Gastrocnemius medialis (tissue), 4 donors: ENCODE results near the gene SKIC8.

Experiments used
- POLR2A ChIP-seq, 2 donors: fragments of 450-650 bp; IDR thresholded peaks; one replicate each; pipeline ENCODE4 v1.6.1; 2017; ENCODE audit warnings: antibody characterized with exemption in 2 of 2, mild to moderate bottlenecking in 2 of 2, moderate library complexity in 2 of 2
- TF ChIP-seq, protein P1 (sequence below), 5 experiments: fragments of 450-650 bp in 3 of 5; fragments of 200-600 bp in 2 of 5; sonication (generic) in 2 of 5; IDR thresholded peaks in 4 of 5; conservative IDR thresholded peaks in 1 of 5; 1 replicate in 4 of 5; 2 replicates in 1 of 5; pipeline ENCODE4 v1.5.1; 2016 to 2019; ENCODE audit warnings: antibody characterized with exemption in 5 of 5, mild to moderate bottlenecking in 3 of 5, moderate library complexity in 3 of 5

DNA sequence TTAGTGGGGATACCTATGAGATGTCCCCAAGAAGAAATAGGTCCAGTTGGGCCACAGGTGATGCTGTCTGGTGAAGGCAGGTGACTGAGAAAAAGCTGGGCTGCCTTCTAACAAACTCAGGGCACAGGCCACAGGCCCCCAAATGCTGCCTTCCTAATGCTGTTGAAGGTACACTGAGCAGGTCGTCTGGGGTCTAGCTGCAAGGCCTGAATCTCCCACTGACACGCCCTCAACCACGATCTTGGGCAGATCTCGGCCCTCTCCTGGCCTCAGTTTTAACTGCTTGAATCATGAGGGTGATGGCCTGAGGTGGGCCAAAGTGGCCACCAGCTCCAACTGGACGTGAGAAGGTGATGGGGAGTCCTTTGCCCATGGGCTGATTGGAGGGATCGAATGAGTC, 62.9 kb downstream of the SKIC8 start:
- no peak for TF ChIP-seq POLR2A (IDR thresholded peaks at IDR 0.05)
- TF ChIP-seq, protein P1, sequence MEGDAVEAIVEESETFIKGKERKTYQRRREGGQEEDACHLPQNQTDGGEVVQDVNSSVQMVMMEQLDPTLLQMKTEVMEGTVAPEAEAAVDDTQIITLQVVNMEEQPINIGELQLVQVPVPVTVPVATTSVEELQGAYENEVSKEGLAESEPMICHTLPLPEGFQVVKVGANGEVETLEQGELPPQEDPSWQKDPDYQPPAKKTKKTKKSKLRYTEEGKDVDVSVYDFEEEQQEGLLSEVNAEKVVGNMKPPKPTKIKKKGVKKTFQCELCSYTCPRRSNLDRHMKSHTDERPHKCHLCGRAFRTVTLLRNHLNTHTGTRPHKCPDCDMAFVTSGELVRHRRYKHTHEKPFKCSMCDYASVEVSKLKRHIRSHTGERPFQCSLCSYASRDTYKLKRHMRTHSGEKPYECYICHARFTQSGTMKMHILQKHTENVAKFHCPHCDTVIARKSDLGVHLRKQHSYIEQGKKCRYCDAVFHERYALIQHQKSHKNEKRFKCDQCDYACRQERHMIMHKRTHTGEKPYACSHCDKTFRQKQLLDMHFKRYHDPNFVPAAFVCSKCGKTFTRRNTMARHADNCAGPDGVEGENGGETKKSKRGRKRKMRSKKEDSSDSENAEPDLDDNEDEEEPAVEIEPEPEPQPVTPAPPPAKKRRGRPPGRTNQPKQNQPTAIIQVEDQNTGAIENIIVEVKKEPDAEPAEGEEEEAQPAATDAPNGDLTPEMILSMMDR (IDR thresholded peaks at IDR 0.05 in 4 of 5, conservative IDR thresholded peaks at IDR 0.05 in 1 of 5), result no peak
